T-helper 17 cell (primary cell): Measurements from ENCODE around the gene GPC6. TPM values are rescaled to one million over a fixed set of nuclear protein-coding genes. Genes with fewer than 3 reads are reported as not detected.

Experiments used
- ATAC-seq: fragments of 150-1000 bp; cut with Tn5 transposase; 2 replicates; pipeline ENCODE4 v1.10.0; 2021; ENCODE audit warnings: mild to moderate bottlenecking, moderate library complexity
- DNase-seq, 3 donors: peaks; one replicate each; pipeline versions ENCODE4 v3.0.0 to v3.0.0-alpha.2; 2020 to 2021
- H3K9me3 ChIP-seq: one replicate; pipeline ENCODE4 v1.7.0; 2013; ENCODE audit warnings: low read length, mild to moderate bottlenecking; ENCODE audit not compliant: control insufficient read depth, poor library complexity, severe bottlenecking
- H3K27ac Mint-ChIP-seq: one replicate; pipeline ENCODE4 v1.8.0; 2022; ENCODE audit warnings: mild to moderate bottlenecking, moderate library complexity, mixed read lengths
- H3K27me3 Mint-ChIP-seq: one replicate; pipeline ENCODE4 v1.8.0; 2022; ENCODE audit warnings: mixed read lengths
- H3K36me3 Mint-ChIP-seq: one replicate; pipeline ENCODE4 v1.8.0; 2022; ENCODE audit warnings: low read depth, mixed read lengths
- H3K4me1 Mint-ChIP-seq: one replicate; pipeline ENCODE4 v1.8.0; 2022; ENCODE audit warnings: mild to moderate bottlenecking, mixed read lengths
- H3K4me3 Mint-ChIP-seq: one replicate; pipeline ENCODE4 v1.8.0; 2022; ENCODE audit warnings: mild to moderate bottlenecking, moderate library complexity, mixed read lengths
- total RNA-seq, 4 donors: library from RNA in 2 of 4; stranded (reverse) in 2 of 4; gene quantifications; one replicate each; pipeline ENCODE4 v1.2.3 and lab custom pipeline; 2022 to 2026

The GPC6 gene
- total RNA-seq, 2 donors from 2014 or later: not detected

DNA sequence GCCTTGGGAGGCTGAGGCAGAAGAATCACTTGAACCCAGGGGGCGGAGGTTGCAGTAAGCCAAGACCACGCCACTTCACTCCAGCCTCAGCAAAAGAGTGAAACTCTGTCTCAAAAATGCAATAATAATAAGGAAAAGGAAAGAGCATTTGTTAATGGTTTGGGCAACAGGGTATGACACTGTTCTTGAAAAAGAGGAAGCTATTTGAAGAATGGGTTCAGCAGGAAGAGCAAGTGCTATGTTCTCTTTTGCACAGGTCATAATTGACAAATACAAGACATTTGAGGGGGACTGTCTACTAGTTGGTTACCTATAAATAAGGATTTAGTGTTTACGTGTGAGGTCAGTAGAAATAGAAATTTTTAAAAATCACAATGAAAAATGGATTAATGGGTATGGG, 1034.6 kb downstream of the GPC6 start:
- peaks cover 2% of the 10 kb centered on the region for H3K36me3 Mint-ChIP-seq
- no peak overlapping the region for H3K27ac Mint-ChIP-seq
- DNase-seq: no peak
- H3K27me3 Mint-ChIP-seq: peaks cover 14% of the 10 kb centered on the region
- H3K4me3 Mint-ChIP-seq: no peak overlapping the region
- H3K9me3 ChIP-seq: no peaks in the 10 kb centered on the region
- H3K4me1 Mint-ChIP-seq: peaks cover 7% of the 10 kb centered on the region
- ATAC-seq: no peak

DNA sequence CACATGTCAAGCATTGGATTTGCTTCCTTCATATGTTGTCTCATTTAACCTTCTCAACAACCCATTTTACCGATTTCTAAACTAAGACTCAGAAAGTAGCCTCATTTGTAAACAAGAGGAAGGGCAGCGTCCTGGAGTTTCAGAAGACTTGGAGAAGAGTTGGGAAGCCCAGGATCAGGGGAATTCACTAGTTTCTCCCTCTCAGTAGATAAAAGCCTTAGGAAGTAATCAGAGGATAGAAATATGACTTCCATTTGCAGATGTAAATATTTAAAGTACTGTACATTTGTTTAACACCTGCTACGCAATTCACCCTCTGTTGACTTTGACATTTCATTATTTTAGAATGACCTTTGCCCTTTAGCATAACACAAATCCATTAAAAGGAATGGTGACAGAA, 1036.4 kb downstream of the GPC6 start:
- DNase-seq: no peak
- Mint-ChIP-seq H3K4me3 (no peak overlapping the region), H3K27me3 (peaks cover 14% of the 10 kb centered on the region), H3K36me3 (peaks cover 2% of the 10 kb centered on the region), H3K4me1 (no peaks in the 10 kb centered on the region), H3K27ac (no peak overlapping the region)
- no peak for ATAC-seq
- no peaks in the 10 kb centered on the region for H3K9me3 ChIP-seq

DNA sequence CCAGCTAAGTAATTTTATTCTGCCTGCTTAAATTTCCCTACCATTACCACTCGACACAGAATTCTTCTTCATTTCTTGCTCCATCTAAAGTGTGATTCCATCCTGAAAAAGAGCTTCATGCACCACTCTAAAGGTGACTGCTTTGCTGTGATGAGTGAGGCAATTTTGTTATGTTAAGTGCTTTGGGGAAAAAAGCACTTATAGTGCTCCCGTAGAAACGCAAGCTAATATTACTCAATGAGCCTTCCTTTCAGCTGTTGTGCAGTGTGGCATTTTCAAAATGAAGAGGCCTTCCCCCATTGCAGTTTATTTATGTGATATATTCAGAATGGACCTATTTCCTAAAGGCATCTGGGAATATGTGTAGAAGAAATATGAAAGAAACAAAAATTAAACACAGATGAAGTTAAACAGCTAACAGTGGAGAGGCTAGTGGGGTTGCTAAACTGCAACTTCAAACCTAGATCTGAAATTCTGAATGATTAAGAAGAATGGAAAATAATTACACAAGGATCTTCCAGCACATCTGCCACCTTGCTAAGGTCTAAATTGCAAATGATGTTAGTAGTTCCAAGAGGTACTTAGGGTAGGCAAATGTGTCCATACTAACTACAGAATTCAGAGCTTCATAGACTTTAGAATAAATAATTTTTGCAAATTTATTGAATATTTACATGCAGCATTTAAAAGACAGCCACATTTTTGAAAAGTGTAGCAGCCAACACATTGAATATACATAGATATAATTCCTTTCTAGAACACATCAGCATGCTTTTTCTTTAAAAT, 1041.2 kb downstream of the GPC6 start:
- H3K9me3 ChIP-seq: no peaks in the 10 kb centered on the region
- Mint-ChIP-seq H3K27ac (no peak overlapping the region), H3K4me3 (no peak overlapping the region), H3K4me1 (no peaks in the 10 kb centered on the region), H3K36me3 (no peaks in the 10 kb centered on the region), H3K27me3 (peaks cover under 1% of the 10 kb centered on the region)
- DNase-seq (no peak), ATAC-seq (no peak)

DNA sequence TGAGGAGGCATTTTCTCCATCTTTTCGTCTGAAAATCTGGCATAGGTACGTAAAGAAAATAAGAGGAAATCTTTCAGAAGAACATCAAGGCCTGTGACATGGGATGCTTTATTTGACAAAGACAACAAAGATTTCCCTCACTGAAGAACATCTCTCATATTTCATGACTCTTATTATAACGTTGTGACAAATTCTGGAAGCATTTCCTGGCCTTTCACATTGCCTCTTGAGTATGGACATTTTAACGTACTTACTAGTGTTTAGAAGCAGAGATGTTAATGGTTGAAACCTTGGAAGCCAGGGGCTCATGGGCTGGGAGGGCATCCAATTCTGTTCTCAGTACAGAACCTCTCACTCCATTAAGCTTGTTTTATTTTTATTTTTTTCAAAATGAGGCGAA, 1042.1 kb downstream of the GPC6 start:
- Mint-ChIP-seq H3K4me3 (no peak overlapping the region), H3K36me3 (no peaks in the 10 kb centered on the region), H3K27ac (no peak overlapping the region), H3K4me1 (peaks cover 3% of the 10 kb centered on the region), H3K27me3 (peaks cover 7% of the 10 kb centered on the region)
- DNase-seq (no peak), ATAC-seq (no peak)
- no peaks in the 10 kb centered on the region for H3K9me3 ChIP-seq

DNA sequence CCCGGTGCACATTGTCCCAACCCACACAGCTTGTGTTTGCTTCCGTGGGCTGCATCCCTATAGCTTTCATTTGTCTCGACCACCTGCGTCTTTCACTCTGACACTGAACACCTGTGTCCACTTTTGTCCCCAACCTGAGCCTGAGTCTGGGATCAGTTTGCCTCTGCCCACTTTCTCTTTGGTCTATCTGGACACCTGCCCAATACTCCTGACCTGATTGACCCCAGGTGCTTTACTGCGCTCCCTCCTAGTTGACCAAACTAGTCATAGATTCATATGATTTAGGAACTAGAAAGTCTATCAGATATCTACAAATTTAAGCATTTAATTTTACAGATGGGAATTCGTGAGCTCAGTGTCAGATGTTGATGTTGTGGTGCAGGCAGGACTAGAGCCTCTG, 1043.0 kb downstream of the GPC6 start:
- no peaks in the 10 kb centered on the region for H3K9me3 ChIP-seq
- Mint-ChIP-seq H3K4me1 (peaks cover 3% of the 10 kb centered on the region), H3K27ac (no peak overlapping the region), H3K27me3 (peaks cover 7% of the 10 kb centered on the region), H3K4me3 (no peak overlapping the region), H3K36me3 (no peaks in the 10 kb centered on the region)
- DNase-seq (no peak), ATAC-seq (no peak)

DNA sequence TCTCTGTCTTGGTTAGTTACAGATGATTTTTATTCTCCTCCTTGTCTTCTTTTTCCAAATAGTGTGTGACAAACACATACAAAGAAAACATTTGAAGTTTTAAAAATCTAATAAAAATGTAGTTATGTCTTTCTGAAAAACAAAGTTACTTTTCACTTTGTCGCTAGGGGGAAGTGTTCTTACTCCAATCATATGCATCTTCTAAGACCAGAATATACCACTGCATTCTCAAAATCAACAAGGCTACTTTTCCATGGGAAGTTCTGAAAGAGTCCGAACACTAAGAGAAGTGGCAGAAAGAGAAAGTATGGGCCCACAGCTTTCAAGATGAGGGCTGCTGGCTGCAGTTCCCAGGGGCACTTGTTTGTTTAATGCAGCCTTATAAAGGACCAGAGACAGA, 1043.9 kb downstream of the GPC6 start:
- Mint-ChIP-seq H3K27me3 (peaks cover 7% of the 10 kb centered on the region), H3K4me1 (peaks cover 3% of the 10 kb centered on the region), H3K36me3 (no peaks in the 10 kb centered on the region), H3K27ac (no peak overlapping the region), H3K4me3 (no peak overlapping the region)
- no peaks in the 10 kb centered on the region for H3K9me3 ChIP-seq
- DNase-seq (no peak), ATAC-seq (no peak)

DNA sequence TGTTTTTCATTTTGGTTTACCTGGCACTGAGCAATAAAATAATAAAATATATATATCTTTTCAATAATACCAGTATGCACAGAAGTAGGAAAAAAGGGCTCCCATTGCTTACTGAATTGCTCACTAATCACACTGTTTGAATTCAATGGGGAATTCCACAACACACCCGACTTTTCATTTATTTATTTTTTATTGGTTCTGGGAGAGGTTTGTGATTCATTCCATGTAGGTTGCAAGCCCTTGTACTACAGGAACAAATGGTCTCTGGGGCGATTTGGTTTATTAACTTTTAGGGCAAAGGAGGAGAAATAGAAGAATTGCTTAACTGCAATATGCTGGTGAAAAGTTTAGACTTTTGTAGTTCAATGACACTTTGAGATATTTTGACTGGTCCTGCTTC, 1045.4 kb downstream of the GPC6 start:
- peaks cover 7% of the 10 kb centered on the region for H3K27me3 Mint-ChIP-seq
- peaks cover 3% of the 10 kb centered on the region for H3K4me1 Mint-ChIP-seq
- no peak overlapping the region for H3K4me3 Mint-ChIP-seq
- no peaks in the 10 kb centered on the region for H3K9me3 ChIP-seq
- DNase-seq (no peak), ATAC-seq (no peak)
- H3K27ac Mint-ChIP-seq: no peak overlapping the region
- no peaks in the 10 kb centered on the region for H3K36me3 Mint-ChIP-seq

DNA sequence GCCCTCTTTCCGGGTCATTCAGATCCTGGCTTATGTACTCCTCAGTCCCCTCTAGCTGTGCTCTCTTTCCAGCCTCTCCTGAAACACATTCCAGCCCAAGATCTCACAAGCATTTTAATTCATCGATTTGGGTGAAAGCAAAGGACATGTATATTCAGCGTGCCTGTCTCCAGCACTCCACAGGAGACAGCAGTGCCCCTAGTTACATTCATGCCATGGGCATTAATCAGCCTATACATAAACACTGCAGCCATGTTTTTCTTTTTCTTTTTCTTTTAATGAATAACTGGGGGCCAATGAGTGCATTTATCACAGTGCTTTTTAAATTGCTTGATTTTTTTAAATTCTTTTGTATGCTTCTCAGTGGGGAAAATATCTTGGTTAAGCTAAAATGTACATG, 1053.7 kb downstream of the GPC6 start:
- ATAC-seq (no peak), DNase-seq (no peak)
- no peaks in the 10 kb centered on the region for H3K9me3 ChIP-seq
- Mint-ChIP-seq H3K36me3 (no peaks in the 10 kb centered on the region), H3K4me1 (no peaks in the 10 kb centered on the region), H3K27ac (no peak overlapping the region), H3K4me3 (no peak overlapping the region), H3K27me3 (peaks cover 4% of the 10 kb centered on the region)

DNA sequence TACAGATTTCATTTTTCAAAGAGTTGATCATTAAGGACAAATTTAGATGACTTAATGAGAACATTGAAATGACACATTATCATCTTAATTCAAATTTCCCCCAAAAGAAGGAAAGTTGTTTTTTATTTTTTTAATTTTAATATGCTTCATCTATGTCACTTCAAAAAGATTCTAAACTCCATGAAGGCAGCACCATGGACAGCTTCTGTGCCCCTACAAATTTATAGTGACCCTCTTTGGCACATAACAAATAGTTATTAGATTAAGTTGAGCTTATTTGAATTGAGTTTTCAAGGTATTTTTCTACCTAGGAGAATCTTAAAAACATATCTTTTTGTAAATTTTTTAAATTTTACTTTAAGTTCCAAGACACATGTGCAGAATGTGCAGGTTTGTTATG, 1054.2 kb downstream of the GPC6 start:
- H3K36me3 Mint-ChIP-seq: no peaks in the 10 kb centered on the region
- no peak for ATAC-seq
- no peak overlapping the region for H3K27ac Mint-ChIP-seq
- H3K4me1 Mint-ChIP-seq: no peaks in the 10 kb centered on the region
- no peak overlapping the region for H3K4me3 Mint-ChIP-seq
- H3K9me3 ChIP-seq: no peaks in the 10 kb centered on the region
- H3K27me3 Mint-ChIP-seq: peaks cover 4% of the 10 kb centered on the region
- DNase-seq: no peak

DNA sequence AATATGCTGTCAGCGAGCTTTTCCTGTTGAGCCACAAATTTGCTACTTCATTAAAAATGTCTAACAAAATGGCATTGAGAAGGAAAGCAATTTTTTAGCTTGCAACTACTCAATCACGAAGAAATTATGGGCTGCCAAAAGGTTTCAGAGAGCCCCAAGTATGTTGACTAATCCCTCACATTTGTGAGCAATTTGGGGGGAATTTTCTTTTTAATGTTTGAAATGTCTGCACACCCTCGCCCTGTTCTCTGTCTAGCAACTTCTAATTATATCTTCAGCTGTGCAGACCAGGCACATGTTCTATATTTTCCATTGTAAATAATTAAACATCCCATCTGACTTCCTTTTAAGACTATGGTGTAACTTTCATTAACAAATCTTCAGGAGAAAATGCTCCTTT, 1060.0 kb downstream of the GPC6 start:
- H3K36me3 Mint-ChIP-seq: no peaks in the 10 kb centered on the region
- no peak overlapping the region for H3K4me3 Mint-ChIP-seq
- no peaks in the 10 kb centered on the region for H3K9me3 ChIP-seq
- ATAC-seq (no peak), DNase-seq (no peak)
- no peak overlapping the region for H3K27ac Mint-ChIP-seq
- H3K4me1 Mint-ChIP-seq: no peaks in the 10 kb centered on the region
- H3K27me3 Mint-ChIP-seq: no peaks in the 10 kb centered on the region

DNA sequence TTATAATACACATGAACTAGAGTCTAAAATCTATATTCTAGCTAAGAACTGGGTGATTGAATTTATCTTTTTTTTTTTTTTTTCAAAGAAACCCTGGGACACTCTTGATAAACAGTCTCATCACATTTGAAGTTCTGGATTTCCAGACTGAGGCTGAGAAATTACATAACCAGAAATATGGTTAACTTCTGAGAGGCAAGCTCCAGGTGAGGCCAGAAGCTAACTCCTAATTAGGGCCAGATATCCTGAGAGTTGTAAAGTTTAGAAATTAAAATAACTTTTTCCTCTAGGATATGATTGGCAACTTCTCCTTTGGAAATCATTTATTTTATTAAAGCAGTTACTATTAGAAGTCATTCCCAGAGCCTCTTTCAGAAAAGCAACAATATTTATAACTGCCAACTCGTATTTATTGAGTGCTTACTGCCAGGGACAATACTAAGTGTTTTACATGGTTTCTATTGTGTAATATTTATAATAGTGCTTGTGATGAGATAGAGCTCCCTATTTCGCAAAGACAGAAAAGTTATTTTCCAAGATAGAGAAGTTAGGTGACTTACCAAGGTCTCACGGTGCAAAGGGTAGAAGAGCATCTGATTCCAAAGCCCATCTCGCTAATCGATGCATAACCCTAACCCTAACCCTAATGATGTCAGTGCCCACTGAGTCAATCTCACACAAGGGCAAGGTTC, 1065.2 kb downstream of the GPC6 start:
- no peak overlapping the region for H3K4me3 Mint-ChIP-seq
- H3K4me1 Mint-ChIP-seq: peaks cover 2% of the 10 kb centered on the region
- peaks cover 7% of the 10 kb centered on the region for H3K27me3 Mint-ChIP-seq
- DNase-seq: no peak
- H3K9me3 ChIP-seq: no peaks in the 10 kb centered on the region
- no peak overlapping the region for H3K27ac Mint-ChIP-seq
- ATAC-seq: no peak
- H3K36me3 Mint-ChIP-seq: no peaks in the 10 kb centered on the region

DNA sequence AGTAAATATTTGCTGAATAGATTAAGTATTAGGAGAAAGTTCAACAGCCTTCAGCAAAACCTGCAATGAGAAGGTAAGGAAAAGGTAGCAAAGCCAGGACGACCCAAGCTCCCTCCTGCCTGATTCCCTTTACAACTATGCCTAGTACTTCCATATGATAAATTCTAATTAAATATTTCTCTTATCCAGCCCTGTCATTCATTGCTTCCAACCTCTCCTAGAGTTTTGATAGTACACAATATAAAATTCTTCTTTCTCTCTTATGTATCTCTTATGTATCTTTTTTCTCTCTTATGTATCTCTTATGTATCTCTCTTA, 1065.7 kb downstream of the GPC6 start:
- Mint-ChIP-seq H3K4me1 (peaks cover 2% of the 10 kb centered on the region), H3K27me3 (peaks cover 7% of the 10 kb centered on the region), H3K36me3 (no peaks in the 10 kb centered on the region), H3K4me3 (no peak overlapping the region), H3K27ac (peak overlapping the region; percentile 6)
- H3K9me3 ChIP-seq: no peaks in the 10 kb centered on the region
- DNase-seq (no peak), ATAC-seq (no peak)

DNA sequence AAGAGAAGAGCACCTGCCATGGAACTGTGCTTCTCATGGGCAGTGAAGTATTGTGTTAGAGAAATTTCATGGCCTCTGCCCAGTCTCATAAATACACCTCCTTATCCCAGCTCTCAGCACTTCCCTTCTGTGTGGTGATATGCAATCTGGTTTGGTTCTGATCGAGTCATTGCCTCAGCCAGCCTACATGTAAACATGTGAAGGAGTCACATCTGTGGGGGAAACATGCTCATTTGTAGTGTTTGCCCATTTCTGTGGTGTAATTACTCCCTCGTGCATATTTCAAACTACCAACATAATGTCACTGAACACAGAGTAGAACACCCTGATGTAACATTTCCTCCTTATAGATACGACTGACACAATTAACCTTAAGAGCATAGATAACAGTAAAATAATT, 1069.9 kb downstream of the GPC6 start:
- H3K27ac Mint-ChIP-seq: no peak overlapping the region
- H3K4me3 Mint-ChIP-seq: no peak overlapping the region
- ATAC-seq (no peak), DNase-seq (no peak)
- peaks cover 2% of the 10 kb centered on the region for H3K36me3 Mint-ChIP-seq
- H3K9me3 ChIP-seq: no peaks in the 10 kb centered on the region
- peaks cover 4% of the 10 kb centered on the region for H3K4me1 Mint-ChIP-seq
- peaks cover 7% of the 10 kb centered on the region for H3K27me3 Mint-ChIP-seq

DNA sequence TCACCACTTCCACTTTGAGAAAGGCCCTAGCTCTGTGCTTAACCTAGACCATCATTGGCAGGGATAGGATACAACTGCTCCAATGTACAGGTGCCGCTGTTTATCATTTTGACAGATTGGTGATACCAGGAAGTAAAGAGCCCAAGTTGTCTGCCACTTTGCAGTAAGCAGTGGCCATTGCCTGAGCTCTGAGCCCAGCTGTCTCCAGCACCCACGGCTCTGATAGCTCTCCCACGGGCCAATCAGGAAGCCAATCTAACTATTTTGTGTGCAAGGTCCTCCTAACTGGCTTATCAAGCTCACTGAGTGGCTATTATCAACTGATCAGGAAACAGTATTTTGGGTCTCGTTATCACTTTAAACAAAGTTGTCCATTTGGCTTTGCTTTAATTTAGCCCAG, 1071.7 kb downstream of the GPC6 start:
- peaks cover 4% of the 10 kb centered on the region for H3K4me1 Mint-ChIP-seq
- peaks cover 9% of the 10 kb centered on the region for H3K27me3 Mint-ChIP-seq
- DNase-seq: no peak
- no peak overlapping the region for H3K4me3 Mint-ChIP-seq
- H3K27ac Mint-ChIP-seq: no peak overlapping the region
- H3K9me3 ChIP-seq: no peaks in the 10 kb centered on the region
- ATAC-seq: no peak
- peaks cover 2% of the 10 kb centered on the region for H3K36me3 Mint-ChIP-seq
